KBM-7 (cell line): ENCODE measurements around the gene PIGC.

Source experiments
- DNase-seq: peaks from one replicate; pipeline ENCODE4 v3.0.0-alpha.2; 2015
- in situ Hi-C: fragments of 300-500 bp; cut with MboI; formaldehyde crosslinking; loops from 2 replicates; pipeline ENCODE4 v1.14.3; 2020; ENCODE audit warnings: low sequenced_read_pairs, low pct_unique_long_range_greater_than_20kb, mixed read lengths

The PIGC gene

GRCh38 chr1:172404121-172404520 is 39.7 kb downstream of the PIGC start:
- in situ Hi-C loops, result no loop called here
- DNase-seq, result no peak

- in situ Hi-C loops, result no loop called here
Observed at GRCh38 chr1:172402878-172403569, 40.8 kb downstream of the PIGC start.

GRCh38 chr1:172401892-172402291 is 42.0 kb downstream of the PIGC start:
- no peak for DNase-seq
- in situ Hi-C loops, result no loop called here

More at GRCh38 chr1:172402878-172403569, 40.8 kb downstream of the PIGC start:
- DNase-seq, result no peak

- in situ Hi-C loops, result no loop called here
- DNase-seq, result no peak
Observed at GRCh38 chr1:172401477-172401876, 42.4 kb downstream of the PIGC start.

- DNase-seq, result no peak
- in situ Hi-C loops, result no loop called here
Observed at GRCh38 chr1:172400722-172401105, 43.2 kb downstream of the PIGC start.

GRCh38 chr1:172399756-172400721 is 43.8 kb downstream of the PIGC start:
- DNase-seq, result peak; percentile 8
- in situ Hi-C loops, result no loop called here

GRCh38 chr1:172398970-172399755 is 44.7 kb downstream of the PIGC start:
- peak; percentile 24 for DNase-seq
- in situ Hi-C loops, result no loop called here

- no peak for DNase-seq
- in situ Hi-C loops, result no loop called here
Observed at GRCh38 chr1:172398193-172398592, 45.7 kb downstream of the PIGC start.

GRCh38 chr1:172397633-172398032 is 46.2 kb downstream of the PIGC start:
- in situ Hi-C loops, result no loop called here
- DNase-seq, result no peak

GRCh38 chr1:172397221-172397620 is 46.6 kb downstream of the PIGC start:
- in situ Hi-C loops, result no loop called here
- DNase-seq, result no peak

GRCh38 chr1:172395576-172395975 is 48.3 kb downstream of the PIGC start:
- in situ Hi-C loops, result no loop called here

GRCh38 chr1:172394811-172395210 is 49.1 kb downstream of the PIGC start:
- no peak for DNase-seq
- in situ Hi-C loops, result no loop called here

More at GRCh38 chr1:172395576-172395975, 48.3 kb downstream of the PIGC start:
- no peak for DNase-seq

GRCh38 chr1:172394141-172394751 is 49.6 kb downstream of the PIGC start:
- DNase-seq, result no peak
- in situ Hi-C loops, result no loop called here

- in situ Hi-C loops, result no loop called here
- peak; percentile 29 for DNase-seq
Observed at GRCh38 chr1:172393354-172393753, 50.5 kb downstream of the PIGC start.

- in situ Hi-C loops, result no loop called here
Observed at GRCh38 chr1:172391976-172392375, 51.9 kb downstream of the PIGC start.

More at GRCh38 chr1:172391976-172392375, 51.9 kb downstream of the PIGC start:
- no peak for DNase-seq
